Epithelial cell of esophagus (primary cell): Measurements from ENCODE around the gene LPCAT3.

Experiments used
- DNase-seq: peaks from one replicate; pipeline ENCODE4 v3.0.0; 2010; ENCODE audit warnings: low read depth
- H3K4me3 ChIP-seq: 2 replicates; pipeline ENCODE4 v1.5.1; 2011; ENCODE audit warnings: mild to moderate bottlenecking, low read length, control low read depth
- TF ChIP-seq, protein P1 (sequence below): IDR thresholded peaks from 2 replicates; pipeline ENCODE4 v1.5.1; 2011; ENCODE audit warnings: low read depth, mild to moderate bottlenecking, low read length, control low read depth, inconsistent platforms; ENCODE audit not compliant: insufficient read depth; ENCODE audit errors: missing control alignments

Gene LPCAT3

GRCh38 chr12:6998715-6999451 is 19.4 kb downstream of the LPCAT3 start:
- TF ChIP-seq, protein P1, sequence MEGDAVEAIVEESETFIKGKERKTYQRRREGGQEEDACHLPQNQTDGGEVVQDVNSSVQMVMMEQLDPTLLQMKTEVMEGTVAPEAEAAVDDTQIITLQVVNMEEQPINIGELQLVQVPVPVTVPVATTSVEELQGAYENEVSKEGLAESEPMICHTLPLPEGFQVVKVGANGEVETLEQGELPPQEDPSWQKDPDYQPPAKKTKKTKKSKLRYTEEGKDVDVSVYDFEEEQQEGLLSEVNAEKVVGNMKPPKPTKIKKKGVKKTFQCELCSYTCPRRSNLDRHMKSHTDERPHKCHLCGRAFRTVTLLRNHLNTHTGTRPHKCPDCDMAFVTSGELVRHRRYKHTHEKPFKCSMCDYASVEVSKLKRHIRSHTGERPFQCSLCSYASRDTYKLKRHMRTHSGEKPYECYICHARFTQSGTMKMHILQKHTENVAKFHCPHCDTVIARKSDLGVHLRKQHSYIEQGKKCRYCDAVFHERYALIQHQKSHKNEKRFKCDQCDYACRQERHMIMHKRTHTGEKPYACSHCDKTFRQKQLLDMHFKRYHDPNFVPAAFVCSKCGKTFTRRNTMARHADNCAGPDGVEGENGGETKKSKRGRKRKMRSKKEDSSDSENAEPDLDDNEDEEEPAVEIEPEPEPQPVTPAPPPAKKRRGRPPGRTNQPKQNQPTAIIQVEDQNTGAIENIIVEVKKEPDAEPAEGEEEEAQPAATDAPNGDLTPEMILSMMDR, result no peak
- peak; percentile 69 for DNase-seq
- no peak overlapping the region for H3K4me3 ChIP-seq

DNA sequence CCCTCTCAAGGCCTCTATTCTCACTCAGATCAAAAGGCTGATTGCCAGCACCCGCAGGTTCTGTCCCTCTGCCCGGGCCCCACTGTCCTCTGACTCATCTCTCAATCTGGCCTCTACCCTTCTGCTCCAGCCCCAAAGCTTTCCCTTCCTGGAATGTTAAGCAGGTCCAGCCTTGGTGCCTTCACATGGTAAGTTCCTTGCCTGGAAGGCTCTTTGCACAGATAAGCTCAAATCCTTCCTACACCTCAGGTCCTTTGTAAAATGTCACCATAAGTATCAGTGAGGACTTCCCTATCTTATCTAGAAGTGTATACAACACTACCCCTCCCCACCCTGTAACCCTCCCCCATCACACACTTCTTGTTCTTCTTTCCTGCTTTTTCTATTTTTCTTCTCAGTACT is 22.2 kb downstream of the LPCAT3 start:
- peak; percentile 16 for DNase-seq
- TF ChIP-seq, protein P1, result no peak
- no peak overlapping the region for H3K4me3 ChIP-seq

DNA sequence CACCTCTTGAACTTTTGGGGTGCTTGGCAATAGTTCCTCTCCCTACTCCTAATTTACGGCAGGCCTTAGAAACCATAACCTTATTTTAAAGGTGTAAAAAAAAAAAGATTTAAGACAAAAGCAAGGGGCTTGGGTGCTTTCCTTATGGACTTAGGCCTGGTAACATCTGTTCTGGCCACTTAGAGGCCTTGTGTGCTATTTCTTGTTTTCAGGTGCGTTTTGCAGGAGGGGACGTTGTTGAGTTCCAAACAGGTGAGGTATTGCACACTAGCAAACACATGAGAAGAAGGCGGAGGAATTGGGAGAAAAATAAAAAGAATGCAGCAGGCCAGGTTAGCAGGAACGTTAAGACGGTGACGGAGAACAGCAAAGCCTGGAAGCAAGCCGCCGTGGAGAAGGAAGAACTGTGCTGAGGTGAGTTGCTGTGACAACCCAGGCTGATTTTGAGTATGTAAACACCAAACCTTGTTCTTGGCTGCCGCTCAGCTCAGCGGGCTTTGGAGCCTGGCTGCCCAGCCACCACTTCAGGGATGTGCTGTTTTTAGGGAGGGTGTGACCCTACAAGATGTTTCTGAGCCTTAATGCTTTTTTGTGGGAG is 30.2 kb downstream of the LPCAT3 start:
- H3K4me3 ChIP-seq, result no peak overlapping the region
- DNase-seq, result peak; percentile 49
- TF ChIP-seq, protein P1, result no peak

DNA sequence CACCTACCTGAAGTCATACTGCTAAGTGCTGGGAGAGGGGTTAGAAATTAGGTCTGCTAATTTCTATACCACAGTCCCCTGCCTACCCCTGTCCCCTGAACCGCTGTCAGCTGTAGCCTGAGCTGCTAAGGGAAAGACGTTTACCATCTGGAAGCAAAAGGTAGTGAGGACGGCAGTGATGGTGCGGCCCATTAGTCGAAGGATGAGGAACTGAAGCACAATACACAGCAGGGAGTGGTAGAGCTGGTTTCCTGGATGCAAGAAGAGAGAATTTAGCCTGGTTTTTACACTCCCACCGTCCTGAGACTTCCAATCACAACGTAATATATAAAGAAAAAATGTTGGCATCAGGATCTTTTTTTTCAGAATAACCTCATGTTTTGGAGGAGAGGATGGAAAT is 35.7 kb downstream of the LPCAT3 start:
- TF ChIP-seq, protein P1, result no peak
- no peak for DNase-seq
- H3K4me3 ChIP-seq, result no peak overlapping the region

DNA sequence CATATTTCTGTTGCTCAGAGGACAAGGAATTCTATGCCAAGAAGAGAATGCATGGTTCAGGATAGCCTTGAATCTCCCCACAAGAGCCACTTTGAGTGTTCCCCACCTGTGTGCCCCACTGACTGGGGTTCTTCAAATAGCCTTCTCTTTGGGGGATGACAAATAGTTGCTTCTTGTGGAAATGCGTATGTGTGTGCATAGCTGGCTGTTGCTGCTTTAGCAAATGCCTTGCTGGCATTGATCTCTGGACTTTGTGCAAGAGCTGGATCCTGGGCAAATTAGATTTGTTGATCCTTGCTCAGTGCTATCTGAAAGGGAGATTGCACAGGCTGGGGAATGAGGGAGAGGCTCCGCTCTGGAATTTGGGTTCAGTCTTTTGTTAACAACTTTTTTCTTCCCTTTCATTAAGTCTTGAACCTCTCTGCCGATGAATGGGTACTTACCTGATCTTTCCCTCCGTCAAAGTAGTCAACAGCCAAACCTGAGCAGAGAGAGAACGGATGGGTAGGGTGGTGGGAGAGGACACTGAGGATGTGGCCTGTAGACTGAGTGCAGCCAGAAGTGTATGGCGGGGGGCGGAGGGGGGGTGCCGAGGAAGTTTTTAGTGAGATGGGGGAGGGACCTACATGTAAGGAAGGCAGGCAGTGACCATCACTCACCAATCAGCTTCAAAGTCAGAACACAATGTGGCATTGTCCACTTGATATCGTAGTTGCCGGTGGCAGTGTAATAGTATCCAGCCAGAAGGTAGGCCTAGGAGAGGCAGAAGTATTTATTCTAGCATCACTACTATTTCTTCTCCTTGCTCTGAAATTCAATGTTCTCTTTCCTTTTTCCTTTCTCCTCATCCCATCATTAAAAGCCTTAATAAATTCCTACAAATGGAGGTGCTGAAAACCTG is 36.9 kb downstream of the LPCAT3 start:
- TF ChIP-seq, protein P1, result no peak
- DNase-seq, result no peak
- no peak overlapping the region for H3K4me3 ChIP-seq

- no peak overlapping the region for H3K4me3 ChIP-seq
- TF ChIP-seq, protein P1, result no peak
- peak; percentile 54 for DNase-seq
These were observed 37.5 kb downstream of the LPCAT3 start for GRCh38 chr12:6980740-6981139.
